ENCODE data around the gene ABHD12.
"Not testable (repeated sequence)": the region's sequence is repeated elsewhere in the genome, so short reads cannot be mapped to it uniquely, and the experiment has no call there.

Gene ABHD12

GRCh38 chr20:25402583-25402982 is 11.9 kb upstream of the ABHD12 start:
- H3K9ac ChIP-seq (ENCODE audit: low read depth, low read length): no peak overlapping the region
- TF ChIP-seq EZH2 (IDR thresholded peaks at IDR 0.05; ENCODE audit: borderline replicate concordance, low read depth, low read length, severe bottlenecking) (no peak), CTCF (IDR thresholded peaks at IDR 0.05; ENCODE audit: borderline replicate concordance, extremely low read depth, low read length, poor library complexity, severe bottlenecking) (no peak)

GRCh38 chr20:25400291-25400732 is 9.7 kb upstream of the ABHD12 start:
- peaks cover 30% of the 10 kb centered on the region for H3K9me3 ChIP-seq (ENCODE audit: insufficient read depth, low read length, severe bottlenecking)
- not testable (repeated sequence) for H3K4me1 ChIP-seq (ENCODE audit: insufficient read depth, low read length); DNase-seq; H2AFZ ChIP-seq (ENCODE audit: low read depth, low read length); H3K27me3 ChIP-seq (ENCODE audit: insufficient read depth, low read length, poor library complexity); H3K4me3 ChIP-seq (ENCODE audit: low read depth in 1 of 2, low read length in 2 of 2); H3K4me2 ChIP-seq (ENCODE audit: insufficient read depth, low read length); ATAC-seq (ENCODE audit: insufficient read depth, low read depth); H3K79me2 ChIP-seq (ENCODE audit: insufficient read depth, low read length); H3K36me3 ChIP-seq (ENCODE audit: insufficient read depth, low read length); H3K27ac ChIP-seq (ENCODE audit: low read length); H3K9ac ChIP-seq (ENCODE audit: low read depth, low read length); H4K20me1 ChIP-seq (ENCODE audit: insufficient read depth, low read length)

More at GRCh38 chr20:25402583-25402982, 11.9 kb upstream of the ABHD12 start:
- Histone ChIP-seq H3K9me3 (ENCODE audit: insufficient read depth, low read length, severe bottlenecking) (peaks cover 30% of the 10 kb centered on the region), H3K27me3 (ENCODE audit: insufficient read depth, low read length, poor library complexity) (no peaks in the 10 kb centered on the region), H3K4me1 (ENCODE audit: insufficient read depth, low read length) (peaks cover 7% of the 10 kb centered on the region), H4K20me1 (ENCODE audit: insufficient read depth, low read length) (no peaks in the 10 kb centered on the region), H3K27ac (ENCODE audit: low read length) (no peak overlapping the region), H3K36me3 (ENCODE audit: insufficient read depth, low read length) (no peaks in the 10 kb centered on the region; the same call in 1 of the 2 replicates), H3K4me2 (ENCODE audit: insufficient read depth, low read length) (no peak overlapping the region), H3K4me3 (ENCODE audit: low read depth in 1 of 2, low read length in 2 of 2) (no peak overlapping the region), H3K79me2 (ENCODE audit: insufficient read depth, low read length) (peaks cover 1% of the 10 kb centered on the region), H2AFZ (ENCODE audit: low read depth, low read length) (no peak overlapping the region)
- peak; percentile 56 for DNase-seq
- ATAC-seq (ENCODE audit: insufficient read depth, low read depth): no peak

DNA sequence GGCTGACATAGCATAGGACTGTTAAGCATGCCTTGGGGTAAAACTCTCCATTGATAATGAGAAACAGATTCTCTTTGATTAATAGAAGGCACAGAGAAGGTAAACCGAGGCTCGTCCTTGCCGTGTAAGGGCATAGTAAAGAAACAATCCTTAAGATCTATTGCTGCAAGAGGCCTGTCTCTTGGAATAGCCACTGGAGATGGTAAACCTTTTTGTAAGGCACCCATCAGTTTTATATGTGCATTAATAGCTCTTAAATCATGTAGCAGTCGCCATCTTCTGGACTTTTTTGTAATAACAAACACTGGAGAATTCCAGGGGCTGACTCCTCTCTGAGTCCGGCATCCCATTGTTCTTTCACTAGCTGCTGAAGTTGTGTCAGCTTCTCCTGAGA is 8.4 kb upstream of the ABHD12 start:
- no peak overlapping the region for H3K27ac ChIP-seq (ENCODE audit: low read length)
- TF ChIP-seq EZH2 (IDR thresholded peaks at IDR 0.05; ENCODE audit: borderline replicate concordance, low read depth, low read length, severe bottlenecking): no peak
- TF ChIP-seq CTCF (IDR thresholded peaks at IDR 0.05; ENCODE audit: borderline replicate concordance, extremely low read depth, low read length, poor library complexity, severe bottlenecking): peak; percentile 72
- ATAC-seq (ENCODE audit: insufficient read depth, low read depth): peak; percentile 83

GRCh38 chr20:25398376-25399036 is 7.9 kb upstream of the ABHD12 start:
- no peak overlapping the region for H3K4me3 ChIP-seq (ENCODE audit: low read depth in 1 of 2, low read length in 2 of 2)
- ATAC-seq (ENCODE audit: insufficient read depth, low read depth): no peak
- no peak overlapping the region for H3K9ac ChIP-seq (ENCODE audit: low read depth, low read length)
- H2AFZ ChIP-seq (ENCODE audit: low read depth, low read length): no peak overlapping the region
- H3K4me1 ChIP-seq (ENCODE audit: insufficient read depth, low read length): 0 out of 2 replicates have a peak, but pooled peaks cover 5% of the 10 kb centered on the region
- no peak for DNase-seq
- no peak overlapping the region for H3K27ac ChIP-seq (ENCODE audit: low read length)
- peaks cover 20% of the 10 kb centered on the region for H3K9me3 ChIP-seq (ENCODE audit: insufficient read depth, low read length, severe bottlenecking)
- TF ChIP-seq EZH2 (IDR thresholded peaks at IDR 0.05; ENCODE audit: borderline replicate concordance, low read depth, low read length, severe bottlenecking): no peak
- TF ChIP-seq CTCF (IDR thresholded peaks at IDR 0.05; ENCODE audit: borderline replicate concordance, extremely low read depth, low read length, poor library complexity, severe bottlenecking): no peak
- H3K79me2 ChIP-seq (ENCODE audit: insufficient read depth, low read length): no peaks in the 10 kb centered on the region
- H3K36me3 ChIP-seq (ENCODE audit: insufficient read depth, low read length): no peaks in the 10 kb centered on the region
- H3K27me3 ChIP-seq (ENCODE audit: insufficient read depth, low read length, poor library complexity): no peaks in the 10 kb centered on the region
- no peak overlapping the region for H3K4me2 ChIP-seq (ENCODE audit: insufficient read depth, low read length)
- H4K20me1 ChIP-seq (ENCODE audit: insufficient read depth, low read length): no peaks in the 10 kb centered on the region

More for the DNA sequence above, 8.4 kb upstream of the ABHD12 start:
- H3K27me3 ChIP-seq (ENCODE audit: insufficient read depth, low read length, poor library complexity): no peaks in the 10 kb centered on the region
- no peak overlapping the region for H3K9ac ChIP-seq (ENCODE audit: low read depth, low read length)
- no peak overlapping the region for H3K4me3 ChIP-seq (ENCODE audit: low read depth in 1 of 2, low read length in 2 of 2)
- peaks cover 25% of the 10 kb centered on the region for H3K9me3 ChIP-seq (ENCODE audit: insufficient read depth, low read length, severe bottlenecking)
- H3K4me1 ChIP-seq (ENCODE audit: insufficient read depth, low read length): 0 out of 2 replicates have a peak, but pooled peaks cover 3% of the 10 kb centered on the region
- no peaks in the 10 kb centered on the region for H3K79me2 ChIP-seq (ENCODE audit: insufficient read depth, low read length)
- no peaks in the 10 kb centered on the region for H4K20me1 ChIP-seq (ENCODE audit: insufficient read depth, low read length)
- H3K4me2 ChIP-seq (ENCODE audit: insufficient read depth, low read length): no peak overlapping the region
- H3K36me3 ChIP-seq (ENCODE audit: insufficient read depth, low read length): no peaks in the 10 kb centered on the region
- DNase-seq: peak; percentile 44
- no peak overlapping the region for H2AFZ ChIP-seq (ENCODE audit: low read depth, low read length)

All from DND-41 (cell line).